HG03520 (cell line): ENCODE data around the gene CD163L1.
"Not testable (repeated sequence)": the region's sequence is repeated elsewhere in the genome, so short reads cannot be mapped to it uniquely, and the experiment has no call there.

Source experiments
- ATAC-seq: cut with Tn5 transposase; IDR thresholded peaks from one replicate; pipeline ENCODE4 v1.9.1; 2021; ENCODE audit warnings: mild to moderate bottlenecking, moderate library complexity; ENCODE audit not compliant: unreplicated experiment

Gene CD163L1

GRCh38 chr12:7444076-7444475, at the start of gene CD163L1:
Gene CD163L1, minus strand, starts transcription at chr12:7444153. Its CDS starts 26 bp downstream, at chr12:7444127.
- ATAC-seq = no peak

- ATAC-seq = no peak
These were observed 49.1 kb upstream of the CD163L1 start for GRCh38 chr12:7493006-7493405.

- no peak for ATAC-seq
These were observed 42.6 kb upstream of the CD163L1 start for GRCh38 chr12:7486512-7486911.

GRCh38 chr12:7485095-7485494, 41.1 kb upstream of the CD163L1 start:
- no peak for ATAC-seq

- ATAC-seq = no peak
These were observed 39.4 kb upstream of the CD163L1 start for GRCh38 chr12:7483343-7483742.

- no peak for ATAC-seq
These were observed 35.8 kb upstream of the CD163L1 start for GRCh38 chr12:7479771-7480170.

- no peak for ATAC-seq
These were observed 28.1 kb upstream of the CD163L1 start for GRCh38 chr12:7472060-7472459.

- ATAC-seq = no peak
These were observed 16.7 kb upstream of the CD163L1 start for GRCh38 chr12:7460375-7461259.

- no peak for ATAC-seq
These were observed 16.0 kb upstream of the CD163L1 start for GRCh38 chr12:7459973-7460372.

GRCh38 chr12:7451756-7452155, 7.8 kb upstream of the CD163L1 start:
- no peak for ATAC-seq

- ATAC-seq = no peak
These were observed 6.7 kb upstream of the CD163L1 start for GRCh38 chr12:7450667-7451066.

- ATAC-seq = no peak
These were observed 4.1 kb upstream of the CD163L1 start for GRCh38 chr12:7448099-7448498.

GRCh38 chr12:7444537-7444936, 584 bp upstream of the CD163L1 start:
- ATAC-seq = no peak

GRCh38 chr12:7441216-7441615, 2.7 kb downstream of the CD163L1 start:
- no peak for ATAC-seq

GRCh38 chr12:7439579-7440505, 4.1 kb downstream of the CD163L1 start:
- ATAC-seq = no peak

GRCh38 chr12:7438291-7438995, 5.5 kb downstream of the CD163L1 start:
- ATAC-seq = not testable (repeated sequence)

GRCh38 chr12:7437494-7437893, 6.5 kb downstream of the CD163L1 start:
- ATAC-seq = not testable (repeated sequence)

GRCh38 chr12:7434670-7435069, 9.3 kb downstream of the CD163L1 start:
- no peak for ATAC-seq

- no peak for ATAC-seq
These were observed 10.6 kb downstream of the CD163L1 start for GRCh38 chr12:7433276-7433822.

- ATAC-seq = no peak
These were observed 11.8 kb downstream of the CD163L1 start for GRCh38 chr12:7431993-7432685.
